Activated CD8-positive, alpha-beta T cell treated with anti-CD3 and anti-CD28 coated beads, Interleukin-2, amount 10 ng/mL, durations not matched to agents 7 days and 5 days (primary cell): ENCODE data around the gene ANG. TPM values are rescaled to one million over a fixed set of nuclear protein-coding genes. Genes with fewer than 3 reads are reported as not detected.
"Not testable (repeated sequence)": the region's sequence is repeated elsewhere in the genome, so short reads cannot be mapped to it uniquely, and the experiment has no call there.

Experiments
- ATAC-seq: fragments of 150-1000 bp; cut with Tn5 transposase; one replicate; pipeline ENCODE4 v1.10.0; 2021; ENCODE audit warnings: moderate library complexity
- CTCF ChIA-PET: fragments of 350-600 bp; sonication (Branson Sonifier 250); formaldehyde crosslinking; loops from one replicate; lab custom pipeline; 2021; ENCODE audit warnings: antibody characterized with exemption; lab: Charles Lee
- POLR2A ChIA-PET: fragments of 350-600 bp; sonication (Branson Sonifier 250); formaldehyde crosslinking; loops from one replicate; lab custom pipeline; 2021; ENCODE audit warnings: antibody characterized with exemption; lab: Charles Lee
- DNase-seq: peaks from one replicate; pipeline ENCODE4 v3.0.0-alpha.2; 2020
- H3K27ac Mint-ChIP-seq: one replicate; pipeline ENCODE4 v1.8.0; 2021; ENCODE audit warnings: mild to moderate bottlenecking, mixed read lengths
- H3K27me3 Mint-ChIP-seq: one replicate; pipeline ENCODE4 v1.8.0; 2021; ENCODE audit warnings: low read depth, mixed read lengths
- H3K36me3 Mint-ChIP-seq: one replicate; pipeline ENCODE4 v1.8.0; 2021; ENCODE audit warnings: low read depth, mixed read lengths
- H3K4me1 Mint-ChIP-seq: one replicate; pipeline ENCODE4 v1.8.0; 2021; ENCODE audit warnings: low read depth, mixed read lengths
- H3K4me3 Mint-ChIP-seq: one replicate; pipeline ENCODE4 v1.8.0; 2021; ENCODE audit warnings: mild to moderate bottlenecking, mixed read lengths
- H3K9me3 Mint-ChIP-seq: one replicate; pipeline ENCODE4 v1.8.0; 2022; ENCODE audit warnings: mixed read lengths; ENCODE audit not compliant: insufficient read depth
- total RNA-seq, 2 experiments: library from RNA; stranded (reverse); gene quantifications; one replicate each; pipeline ENCODE4 v1.2.3, GENCODE V29; 2021

Gene ANG
- total RNA-seq, 2 experiments from 2014 or later = 1.1 to 1.4 TPM

GRCh38 chr14:20699931-20700330, 11.4 kb downstream of the ANG start:
- no peaks in the 10 kb centered on the region for H3K36me3 Mint-ChIP-seq
- no peak overlapping the region for H3K4me3 Mint-ChIP-seq
- peaks cover 8% of the 10 kb centered on the region for H3K27me3 Mint-ChIP-seq
- H3K4me1 Mint-ChIP-seq = no peaks in the 10 kb centered on the region
- H3K9me3 Mint-ChIP-seq = no peaks in the 10 kb centered on the region
- DNase-seq = no peak
- POLR2A ChIA-PET = interaction anchor here (0.8 kb wide), 1 partner anchor 9 kb away, joined by 3 read pairs; no protein-coding TSS in a partner anchor
- H3K27ac Mint-ChIP-seq = no peak overlapping the region
- CTCF ChIA-PET = interaction anchor here (1.0 to 2.0 kb wide), 5 partner anchors 9 to 271 kb away, joined by 4 to 14 read pairs (median 12); no protein-coding TSS in a partner anchor
- no peak for ATAC-seq

GRCh38 chr14:20700965-20701364, 12.4 kb downstream of the ANG start:
- DNase-seq, H3K4me3 Mint-ChIP-seq, H3K36me3 Mint-ChIP-seq, H3K9me3 Mint-ChIP-seq, H3K4me1 Mint-ChIP-seq, H3K27ac Mint-ChIP-seq, H3K27me3 Mint-ChIP-seq, POLR2A ChIA-PET, ATAC-seq: not testable (repeated sequence)
- CTCF ChIA-PET = interaction anchor here (1.8 to 2.0 kb wide), 4 partner anchors 10 to 270 kb away, joined by 10 to 14 read pairs (median 12); no protein-coding TSS in a partner anchor

- DNase-seq = no peak
- Mint-ChIP-seq H3K27ac (no peak overlapping the region), H3K9me3 (no peaks in the 10 kb centered on the region), H3K27me3 (peaks cover 2% of the 10 kb centered on the region), H3K4me1 (no peaks in the 10 kb centered on the region), H3K4me3 (no peak overlapping the region), H3K36me3 (no peaks in the 10 kb centered on the region)
- no peak for ATAC-seq
- CTCF ChIA-PET = interaction anchor here (0.7 to 2.0 kb wide), 2 partner anchors 9 to 16 kb away, joined by 3 to 9 read pairs; no protein-coding TSS in a partner anchor
- POLR2A ChIA-PET = no interaction called here
Measured at GRCh38 chr14:20706657-20707355, 18.2 kb downstream of the ANG start.

- H3K4me1 Mint-ChIP-seq = no peaks in the 10 kb centered on the region
- no peak overlapping the region for H3K4me3 Mint-ChIP-seq
- no peak for ATAC-seq
- no peaks in the 10 kb centered on the region for H3K36me3 Mint-ChIP-seq
- no peak for DNase-seq
- H3K27me3 Mint-ChIP-seq = peaks cover 3% of the 10 kb centered on the region
- no peak overlapping the region for H3K27ac Mint-ChIP-seq
- H3K9me3 Mint-ChIP-seq = no peaks in the 10 kb centered on the region
- CTCF ChIA-PET = interaction anchor here (1.2 to 2.0 kb wide), 3 partner anchors 17 to 166 kb away, joined by 5 to 9 read pairs (median 7); no protein-coding TSS in a partner anchor
- POLR2A ChIA-PET = no interaction called here
Measured at GRCh38 chr14:20707622-20708021, 19.1 kb downstream of the ANG start.

GRCh38 chr14:20711261-20711660, 22.7 kb downstream of the ANG start:
- H3K36me3 Mint-ChIP-seq = no peaks in the 10 kb centered on the region
- peaks cover 11% of the 10 kb centered on the region for H3K27me3 Mint-ChIP-seq
- ChIA-PET CTCF (interaction anchor here (1.5 kb wide), 1 partner anchor 19 kb away, joined by 4 read pairs; no protein-coding TSS in a partner anchor), POLR2A (no interaction called here)
- no peak for ATAC-seq
- DNase-seq = no peak
- no peaks in the 10 kb centered on the region for H3K4me1 Mint-ChIP-seq
- H3K4me3 Mint-ChIP-seq = no peak overlapping the region
- H3K27ac Mint-ChIP-seq = no peak overlapping the region
- no peaks in the 10 kb centered on the region for H3K9me3 Mint-ChIP-seq

- no peaks in the 10 kb centered on the region for H3K9me3 Mint-ChIP-seq
- ChIA-PET POLR2A (no interaction called here), CTCF (interaction anchor here (1.5 kb wide), 1 partner anchor 20 kb away, joined by 4 read pairs; no protein-coding TSS in a partner anchor)
Measured at GRCh38 chr14:20711685-20712084, 23.1 kb downstream of the ANG start.

GRCh38 chr14:20712904-20713303, 24.3 kb downstream of the ANG start:
- ChIA-PET CTCF (no interaction called here), POLR2A (no interaction called here)
- Mint-ChIP-seq H3K4me1 (no peaks in the 10 kb centered on the region), H3K9me3 (no peaks in the 10 kb centered on the region), H3K27ac (no peak overlapping the region), H3K27me3 (peaks cover 11% of the 10 kb centered on the region), H3K36me3 (no peaks in the 10 kb centered on the region), H3K4me3 (no peak overlapping the region)
- ATAC-seq (no peak), DNase-seq (no peak)

More at GRCh38 chr14:20711685-20712084, 23.1 kb downstream of the ANG start:
- no peak for ATAC-seq
- DNase-seq = no peak
- Mint-ChIP-seq H3K4me1 (no peaks in the 10 kb centered on the region), H3K4me3 (no peak overlapping the region), H3K27me3 (peaks cover 11% of the 10 kb centered on the region), H3K27ac (no peak overlapping the region), H3K36me3 (no peaks in the 10 kb centered on the region)

- no peak for ATAC-seq
- no peaks in the 10 kb centered on the region for H3K4me1 Mint-ChIP-seq
- H3K4me3 Mint-ChIP-seq = no peak overlapping the region
- no peak overlapping the region for H3K27ac Mint-ChIP-seq
- no peak for DNase-seq
- ChIA-PET CTCF (interaction anchor here (0.8 to 1.6 kb wide), 2 partner anchors 51 to 143 kb away, joined by 3 to 4 read pairs; no protein-coding TSS in a partner anchor), POLR2A (no interaction called here)
- H3K36me3 Mint-ChIP-seq = no peaks in the 10 kb centered on the region
- peaks cover 11% of the 10 kb centered on the region for H3K27me3 Mint-ChIP-seq
- H3K9me3 Mint-ChIP-seq = no peaks in the 10 kb centered on the region
Measured at GRCh38 chr14:20714593-20715250, 26.2 kb downstream of the ANG start.

GRCh38 chr14:20719777-20720176, 31.2 kb downstream of the ANG start:
- ChIA-PET POLR2A (no interaction called here), CTCF (interaction anchor here (0.7 kb wide), 1 partner anchor 27 kb away, joined by 3 read pairs; no protein-coding TSS in a partner anchor)
- H3K9me3 Mint-ChIP-seq = no peaks in the 10 kb centered on the region
- ATAC-seq (no peak), DNase-seq (no peak)
- H3K4me1 Mint-ChIP-seq = no peaks in the 10 kb centered on the region
- no peaks in the 10 kb centered on the region for H3K36me3 Mint-ChIP-seq
- H3K27me3 Mint-ChIP-seq = peaks cover 17% of the 10 kb centered on the region
- no peak overlapping the region for H3K27ac Mint-ChIP-seq
- H3K4me3 Mint-ChIP-seq = no peak overlapping the region

- DNase-seq (no peak), ATAC-seq (no peak)
- Mint-ChIP-seq H3K9me3 (no peaks in the 10 kb centered on the region), H3K4me3 (no peak overlapping the region), H3K4me1 (no peaks in the 10 kb centered on the region), H3K36me3 (no peaks in the 10 kb centered on the region), H3K27ac (no peak overlapping the region), H3K27me3 (peaks cover 14% of the 10 kb centered on the region)
- POLR2A ChIA-PET = no interaction called here
- CTCF ChIA-PET = no interaction called here
Measured at GRCh38 chr14:20720741-20721140, 32.2 kb downstream of the ANG start.

- ChIA-PET CTCF (interaction anchor here (0.9 kb wide), 1 partner anchor 152 kb away, joined by 3 read pairs; no protein-coding TSS in a partner anchor), POLR2A (no interaction called here)
- Mint-ChIP-seq H3K4me3 (no peak overlapping the region), H3K27me3 (peaks cover 23% of the 10 kb centered on the region), H3K4me1 (no peaks in the 10 kb centered on the region), H3K27ac (no peak overlapping the region), H3K9me3 (no peaks in the 10 kb centered on the region), H3K36me3 (no peaks in the 10 kb centered on the region)
- ATAC-seq (no peak), DNase-seq (no peak)
Measured at GRCh38 chr14:20722016-20722415, 33.5 kb downstream of the ANG start.

- Mint-ChIP-seq H3K27ac (no peak overlapping the region), H3K4me3 (no peak overlapping the region), H3K36me3 (no peaks in the 10 kb centered on the region), H3K9me3 (no peaks in the 10 kb centered on the region), H3K27me3 (peaks cover 27% of the 10 kb centered on the region), H3K4me1 (no peaks in the 10 kb centered on the region)
- ATAC-seq (no peak), DNase-seq (no peak)
- POLR2A ChIA-PET = no interaction called here
- CTCF ChIA-PET = no interaction called here
Measured at GRCh38 chr14:20723488-20723887, 34.9 kb downstream of the ANG start.
